ENCODE results near the gene PLA2G4E.

GRCh38 chr15:41993472-41994170 lies 27.2 kb downstream of the PLA2G4E start:
- TF ChIP-seq CTCF (IDR thresholded peaks at IDR 0.05) (no peak), EP300 (IDR thresholded peaks at IDR 0.05) (no peak), POLR2A (IDR thresholded peaks at IDR 0.05) (no peak)
